ENCODE measurements around the gene ABCF2.

The ABCF2 gene

DNA sequence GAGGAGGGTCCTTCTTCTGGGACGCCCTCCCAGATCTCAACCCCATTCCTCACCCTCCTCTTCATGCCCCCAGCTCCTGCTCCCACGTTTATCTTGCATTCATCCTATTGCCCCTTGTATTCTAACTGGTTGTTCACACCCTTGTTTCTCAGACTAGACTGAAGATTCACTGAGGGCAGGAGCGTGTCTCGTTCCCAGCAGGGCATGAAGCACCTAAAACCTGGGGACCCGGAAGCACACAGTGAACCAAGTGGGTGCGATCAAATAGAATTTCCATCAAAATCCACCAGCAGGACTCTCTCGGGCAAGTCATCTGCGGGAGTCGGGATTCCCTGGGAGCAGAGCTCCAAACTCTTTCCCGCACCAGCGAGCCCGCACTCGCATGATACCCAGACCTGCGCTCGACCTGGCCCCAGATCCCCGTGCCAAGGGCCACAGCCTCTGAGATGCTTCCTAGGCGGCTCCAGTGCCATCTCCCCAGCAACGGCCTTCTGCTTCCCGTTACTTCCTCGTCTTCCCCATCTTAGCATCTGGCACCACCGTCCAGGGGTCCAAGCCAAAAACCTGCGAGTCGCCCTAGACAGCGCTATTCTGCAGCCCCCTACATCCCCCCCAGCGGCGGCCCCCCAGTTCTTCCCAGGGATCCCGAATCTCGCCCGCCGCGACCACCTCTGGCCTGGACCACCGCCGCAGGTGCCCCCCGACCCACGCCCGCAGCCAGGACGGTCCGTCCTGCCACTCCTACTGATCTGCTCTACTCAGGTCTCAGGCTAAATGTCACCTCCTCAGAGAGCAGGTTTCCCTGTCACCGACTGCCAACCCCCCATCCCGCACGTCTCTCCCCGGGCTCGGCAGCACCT is 53.4 kb downstream of the ABCF2 start:
- no peak overlapping the region for H3K4ac ChIP-seq (ENCODE audit: low read length)
- no peak overlapping the region for H2AFZ ChIP-seq (ENCODE audit: low read length)
- no peak overlapping the region for H2BK5ac ChIP-seq (ENCODE audit: low read length)
- H3K4me2 ChIP-seq (ENCODE audit: insufficient read depth, low read length, poor library complexity, severe bottlenecking) = no peak overlapping the region
- peak overlapping the region; percentile 26 for H2AK5ac ChIP-seq (ENCODE audit: low read depth, low read length)
- H3K36me3 ChIP-seq (replicated peaks in 1 of 2; ENCODE audit: control insufficient read depth in 2 of 2, insufficient read depth in 2 of 2, low read length in 2 of 2) = no peaks in the 10 kb centered on the region
- no peak overlapping the region for H2BK12ac ChIP-seq (ENCODE audit: low read length)
- H3K4me1 ChIP-seq (ENCODE audit: control insufficient read depth in 2 of 2, insufficient read depth in 1 of 2, low read depth in 1 of 2, low read length in 2 of 2) = peaks cover 0 to 11% of the 10 kb centered on the region in 2 donors
- no peak overlapping the region for H3K4me3 ChIP-seq (ENCODE audit: low read length in 2 of 2)
- no peak overlapping the region for H3K27ac ChIP-seq (replicated peaks; ENCODE audit: low read length)
- H3K18ac ChIP-seq (ENCODE audit: low read length) = no peak overlapping the region
- no peak overlapping the region for H3K14ac ChIP-seq (ENCODE audit: low read length)
- no peak overlapping the region for H2BK15ac ChIP-seq (ENCODE audit: low read length)
- H4K91ac ChIP-seq (ENCODE audit: low read depth, low read length, poor library complexity) = no peak overlapping the region
- no peaks in the 10 kb centered on the region for H3K79me1 ChIP-seq (ENCODE audit: low read depth, low read length)
- WGBS, 2 donors (ENCODE audit: extremely low coverage in 2 of 2, insufficient read length in 2 of 2, insufficient replicate concordance in 1 of 2) = no CpG with 5 or more reads among the region's 43 CpGs
- DNase-seq (ENCODE audit: low spot score) = no peak
- no peak overlapping the region for H3K9ac ChIP-seq (ENCODE audit: low read depth, low read length, poor library complexity)
- H3K27me3 ChIP-seq (ENCODE audit: control insufficient read depth in 3 of 3, insufficient read depth in 3 of 3, low read depth in 1 of 3, low read length in 3 of 3) = peaks cover 2 to 54% (median 30%) of the 10 kb centered on the region in 3 experiments
- no peak overlapping the region for H4K8ac ChIP-seq (ENCODE audit: low read depth, low read length)
- peaks cover 0 to 12% of the 10 kb centered on the region in 2 donors for H3K9me3 ChIP-seq (replicated peaks in 1 of 2; ENCODE audit: control insufficient read depth in 2 of 2, insufficient read depth in 1 of 2, low read depth in 1 of 2, low read length in 2 of 2)
- H3K23ac ChIP-seq (ENCODE audit: low read depth, low read length, poor library complexity) = peak overlapping the region; percentile 39
- no peak overlapping the region for H2BK120ac ChIP-seq (ENCODE audit: low read depth, low read length)

DNA sequence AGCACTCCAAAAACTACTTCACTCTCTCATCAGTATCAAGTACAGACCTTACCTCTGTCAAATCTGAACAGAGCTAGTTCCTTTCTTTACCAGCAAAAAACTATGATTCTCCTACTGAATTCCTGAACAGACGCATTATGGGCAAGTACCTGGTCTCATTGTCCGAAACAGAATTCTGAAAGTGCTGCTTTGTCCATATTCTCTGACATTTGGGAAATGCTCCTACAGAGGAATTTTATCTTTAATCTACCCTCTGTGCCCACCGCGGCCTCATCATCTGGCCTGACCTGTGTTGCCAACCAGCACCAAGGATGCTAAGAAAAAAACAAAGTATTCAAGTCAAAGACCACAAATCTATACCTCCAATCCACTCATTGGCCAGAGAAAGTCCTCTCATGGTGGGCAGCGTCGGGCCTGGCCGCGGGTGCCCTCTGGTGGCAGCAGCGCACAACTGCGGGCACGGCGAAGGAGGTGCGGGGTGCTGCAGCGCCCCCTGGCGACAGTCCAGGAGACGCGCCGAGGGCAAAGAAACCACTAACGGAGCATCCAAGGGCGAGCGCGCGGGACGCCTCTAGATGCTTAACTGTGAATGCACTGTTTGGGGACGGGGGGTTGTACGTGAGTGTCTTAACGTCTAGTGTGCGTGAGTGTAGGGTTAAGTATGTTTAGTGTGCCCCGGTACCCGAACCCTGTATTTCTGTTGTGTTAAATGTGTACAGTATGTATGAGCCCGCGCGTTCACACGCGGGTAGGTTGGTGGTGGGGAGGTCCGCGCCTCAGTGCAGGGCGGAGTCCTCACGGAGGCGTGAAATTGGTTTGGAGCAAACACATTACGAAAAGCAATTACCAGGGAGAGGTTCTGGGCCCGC is 54.5 kb downstream of the ABCF2 start:
- Histone ChIP-seq H2BK12ac (ENCODE audit: low read length) (no peak overlapping the region), H3K4me3 (ENCODE audit: low read length in 2 of 2) (no peak overlapping the region), H2AK5ac (ENCODE audit: low read depth, low read length) (peak overlapping the region; percentile 44), H3K4ac (ENCODE audit: low read length) (no peak overlapping the region), H4K91ac (ENCODE audit: low read depth, low read length, poor library complexity) (no peak overlapping the region), H3K9me3 (replicated peaks in 1 of 2; ENCODE audit: control insufficient read depth in 2 of 2, insufficient read depth in 1 of 2, low read depth in 1 of 2, low read length in 2 of 2) (peaks cover 0 to 12% of the 10 kb centered on the region in 2 donors), H3K14ac (ENCODE audit: low read length) (no peak overlapping the region), H3K23ac (ENCODE audit: low read depth, low read length, poor library complexity) (no peak overlapping the region), H4K8ac (ENCODE audit: low read depth, low read length) (no peak overlapping the region), H3K27me3 (ENCODE audit: control insufficient read depth in 3 of 3, insufficient read depth in 3 of 3, low read depth in 1 of 3, low read length in 3 of 3) (peaks cover 6 to 57% (median 36%) of the 10 kb centered on the region in 3 experiments), H3K27ac (replicated peaks; ENCODE audit: low read length) (no peak overlapping the region), H2AFZ (ENCODE audit: low read length) (no peak overlapping the region), H3K4me2 (ENCODE audit: insufficient read depth, low read length, poor library complexity, severe bottlenecking) (no peak overlapping the region), H3K79me1 (ENCODE audit: low read depth, low read length) (no peaks in the 10 kb centered on the region), H3K9ac (ENCODE audit: low read depth, low read length, poor library complexity) (no peak overlapping the region), H2BK120ac (ENCODE audit: low read depth, low read length) (no peak overlapping the region), H3K18ac (ENCODE audit: low read length) (no peak overlapping the region), H3K36me3 (replicated peaks in 1 of 2; ENCODE audit: control insufficient read depth in 2 of 2, insufficient read depth in 2 of 2, low read length in 2 of 2) (no peaks in the 10 kb centered on the region), H2BK15ac (ENCODE audit: low read length) (no peak overlapping the region), H3K4me1 (ENCODE audit: control insufficient read depth in 2 of 2, insufficient read depth in 1 of 2, low read depth in 1 of 2, low read length in 2 of 2) (peaks cover 0 to 14% of the 10 kb centered on the region in 2 donors), H2BK5ac (ENCODE audit: low read length) (no peak overlapping the region)
- peak; percentile 78 for DNase-seq (ENCODE audit: low spot score)
- no CpG with 5 or more reads among the region's 42 CpGs for WGBS, 2 donors (ENCODE audit: extremely low coverage in 2 of 2, insufficient read length in 2 of 2, insufficient replicate concordance in 1 of 2)

DNA sequence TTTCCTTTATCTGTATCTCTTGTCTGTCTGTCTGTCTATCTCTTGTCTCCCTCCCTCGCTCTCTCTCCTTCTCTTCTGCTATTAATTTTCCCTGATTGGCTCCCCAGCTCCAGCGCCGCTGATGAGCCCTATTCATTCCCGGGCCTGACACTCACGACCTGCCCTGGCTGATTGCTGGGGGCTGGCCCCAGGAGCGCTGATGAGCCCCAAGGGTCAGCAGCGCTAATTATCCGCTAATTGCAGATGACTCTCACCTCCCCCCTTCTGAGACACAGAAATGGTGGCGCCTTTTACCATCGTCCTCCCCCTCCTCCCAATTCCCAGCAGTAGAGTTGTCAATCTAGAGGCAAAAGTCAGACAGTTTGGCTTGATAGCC is 58.2 kb downstream of the ABCF2 start:
- Histone ChIP-seq H2AK5ac (ENCODE audit: low read depth, low read length) (no peak overlapping the region), H3K4me3 (ENCODE audit: low read length in 2 of 2) (no peak overlapping the region), H2BK120ac (ENCODE audit: low read depth, low read length) (no peak overlapping the region), H2BK15ac (ENCODE audit: low read length) (no peak overlapping the region), H4K91ac (ENCODE audit: low read depth, low read length, poor library complexity) (no peak overlapping the region), H3K4me2 (ENCODE audit: insufficient read depth, low read length, poor library complexity, severe bottlenecking) (no peak overlapping the region), H2AFZ (ENCODE audit: low read length) (no peak overlapping the region), H3K9me3 (replicated peaks in 1 of 2; ENCODE audit: control insufficient read depth in 2 of 2, insufficient read depth in 1 of 2, low read depth in 1 of 2, low read length in 2 of 2) (peaks cover 0 to 8% of the 10 kb centered on the region in 2 donors), H3K18ac (ENCODE audit: low read length) (no peak overlapping the region), H3K79me1 (ENCODE audit: low read depth, low read length) (no peaks in the 10 kb centered on the region), H3K23ac (ENCODE audit: low read depth, low read length, poor library complexity) (no peak overlapping the region), H4K8ac (ENCODE audit: low read depth, low read length) (no peak overlapping the region), H3K14ac (ENCODE audit: low read length) (no peak overlapping the region), H3K27me3 (ENCODE audit: control insufficient read depth in 3 of 3, insufficient read depth in 3 of 3, low read depth in 1 of 3, low read length in 3 of 3) (peaks cover 12 to 75% (median 55%) of the 10 kb centered on the region in 3 experiments), H2BK12ac (ENCODE audit: low read length) (no peak overlapping the region), H3K27ac (replicated peaks; ENCODE audit: low read length) (no peak overlapping the region), H3K4me1 (ENCODE audit: control insufficient read depth in 2 of 2, insufficient read depth in 1 of 2, low read depth in 1 of 2, low read length in 2 of 2) (peaks cover 7 to 14% of the 10 kb centered on the region in 2 donors), H2BK5ac (ENCODE audit: low read length) (no peak overlapping the region), H3K9ac (ENCODE audit: low read depth, low read length, poor library complexity) (no peak overlapping the region), H3K4ac (ENCODE audit: low read length) (no peak overlapping the region), H3K36me3 (replicated peaks in 1 of 2; ENCODE audit: control insufficient read depth in 2 of 2, insufficient read depth in 2 of 2, low read length in 2 of 2) (no peaks in the 10 kb centered on the region)
- WGBS, 2 donors (ENCODE audit: extremely low coverage in 2 of 2, insufficient read length in 2 of 2, insufficient replicate concordance in 1 of 2) = no CpG with 5 or more reads among the region's 10 CpGs
- DNase-seq (ENCODE audit: low spot score) = peak; percentile 31

Data from neuronal stem cell (in vitro differentiated cells).